Thyroid gland (tissue), 4 donors: ENCODE measurements around the gene CAMTA1. TPM values are rescaled to one million over a fixed set of nuclear protein-coding genes. Genes with fewer than 3 reads are reported as not detected.

Source experiments
- DNase-seq, 2 donors: peaks; one replicate each; pipeline ENCODE4 v3.0.0-alpha.2; 2019
- H3K27ac ChIP-seq, 3 donors: fragments of 200-600 bp; sonication (generic); 1 replicate in 2 of 3; 2 replicates in 1 of 3; pipeline ENCODE4 v1.5.1; 2016 to 2019; ENCODE audit warnings: mild to moderate bottlenecking in 1 of 3, moderate library complexity in 1 of 3
- H3K27me3 ChIP-seq: fragments of 200-600 bp; sonication (generic); one replicate; pipeline ENCODE4 v1.5.1; 2019
- H3K36me3 ChIP-seq, 2 donors: fragments of 200-600 bp; sonication (generic); one replicate each; pipeline ENCODE4 v1.5.1; 2016 to 2019
- H3K4me1 ChIP-seq, 2 donors: fragments of 200-600 bp; sonication (generic); one replicate each; pipeline ENCODE4 v1.5.1; 2017 to 2019
- H3K4me3 ChIP-seq, 3 donors: fragments of 200-600 bp; sonication (generic); replicated peaks in 1 of 3; 1 replicate in 2 of 3; 2 replicates in 1 of 3; pipeline ENCODE4 v1.5.1; 2016; ENCODE audit warnings: mild to moderate bottlenecking in 1 of 3
- H3K9me3 ChIP-seq: fragments of 200-600 bp; sonication (generic); one replicate; pipeline ENCODE4 v1.5.1; 2017
- CTCF ChIP-seq, 6 experiments: fragments of 200-600 bp in 3 of 6; fragments of 450-650 bp in 3 of 6; sonication (generic) in 3 of 6; IDR thresholded peaks; one replicate each; pipeline ENCODE4 v1.5.1; 2016 to 2019; ENCODE audit warnings: antibody characterized with exemption in 6 of 6, mild to moderate bottlenecking in 2 of 6, inconsistent platforms in 1 of 6, moderate library complexity in 1 of 6
- POLR2A ChIP-seq, 2 donors: fragments of 450-650 bp; IDR thresholded peaks; one replicate each; pipeline ENCODE4 v1.6.1; 2017; ENCODE audit warnings: antibody characterized with exemption in 2 of 2, mild to moderate bottlenecking in 2 of 2, moderate library complexity in 1 of 2
- WGBS, 2 donors: methylation state at CpG; one replicate each; pipeline ENCODE4 v1.1.5; 2017; 5-methylcytosine and 5-hydroxymethylcytosine counted together
- intact Hi-C: fragments of 100-400 bp; cut with DNase I; formaldehyde crosslinking; loops from one replicate; pipeline ENCODE4 v1.15.1; 2023
- total RNA-seq, 4 donors: library from RNA; depleted of rRNA; stranded (reverse); fragments of >200 nt; gene quantifications; one replicate each; pipeline ENCODE4 v1.2.3, GENCODE V29; 2016

The CAMTA1 gene
- total RNA-seq, 4 donors from 2014 or later: 63.9 to 124 (median 101) TPM

- TF ChIP-seq POLR2A (IDR thresholded peaks at IDR 0.05) (no peak), CTCF (IDR thresholded peaks at IDR 0.05) (no peak)
- DNase-seq: no peak
- Histone ChIP-seq H3K36me3 (no peaks in the 10 kb centered on the region), H3K27me3 (no peaks in the 10 kb centered on the region), H3K9me3 (no peaks in the 10 kb centered on the region), H3K4me3 (no peak overlapping the region), H3K4me1 (peaks cover 0 to under 1% of the 10 kb centered on the region in 2 donors), H3K27ac (no peak overlapping the region)
- 94 to 95% methylated on average over 8 of the region's 8 CpGs for WGBS, 2 donors
- intact Hi-C loops: no loop called here
These were observed 843.8 kb downstream of the CAMTA1 start for GRCh38 chr1:7629011-7629410.

GRCh38 chr1:7629465-7630195 lies 844.4 kb downstream of the CAMTA1 start:
- no peaks in the 10 kb centered on the region for H3K36me3 ChIP-seq
- H3K27ac ChIP-seq: no peak overlapping the region
- no peak overlapping the region for H3K4me3 ChIP-seq
- TF ChIP-seq CTCF (IDR thresholded peaks at IDR 0.05) (no peak), POLR2A (IDR thresholded peaks at IDR 0.05) (no peak)
- WGBS, 2 donors: 88 to 90% methylated on average over 22 of the region's 22 CpGs
- intact Hi-C loops: no loop called here
- H3K27me3 ChIP-seq: no peaks in the 10 kb centered on the region
- H3K4me1 ChIP-seq: no peaks in the 10 kb centered on the region
- no peaks in the 10 kb centered on the region for H3K9me3 ChIP-seq
- no peak for DNase-seq

- TF ChIP-seq POLR2A (IDR thresholded peaks at IDR 0.05): no peak
- TF ChIP-seq CTCF (IDR thresholded peaks at IDR 0.05): no peak
- 82 to 85% methylated on average over 6 to 8 of the region's 8 CpGs for WGBS, 2 donors
- no peaks in the 10 kb centered on the region for H3K4me1 ChIP-seq
- H3K27ac ChIP-seq: no peak overlapping the region
- H3K36me3 ChIP-seq: no peaks in the 10 kb centered on the region
- intact Hi-C loops: no loop called here
- DNase-seq: no peak
- no peaks in the 10 kb centered on the region for H3K9me3 ChIP-seq
- H3K4me3 ChIP-seq: no peak overlapping the region
- no peaks in the 10 kb centered on the region for H3K27me3 ChIP-seq
These were observed 845.1 kb downstream of the CAMTA1 start for GRCh38 chr1:7630378-7630777.

- no peak overlapping the region for H3K4me3 ChIP-seq
- no peaks in the 10 kb centered on the region for H3K27me3 ChIP-seq
- no peak overlapping the region for H3K27ac ChIP-seq
- DNase-seq: no peak
- intact Hi-C loops: no loop called here
- no peaks in the 10 kb centered on the region for H3K36me3 ChIP-seq
- H3K9me3 ChIP-seq: no peaks in the 10 kb centered on the region
- no peaks in the 10 kb centered on the region for H3K4me1 ChIP-seq
- WGBS, 2 donors: 80 to 85% methylated on average over 16 of the region's 16 CpGs
- TF ChIP-seq CTCF (IDR thresholded peaks at IDR 0.05): no peak
These were observed 846.9 kb downstream of the CAMTA1 start for GRCh38 chr1:7632176-7632575.

GRCh38 chr1:7632681-7633080 lies 847.4 kb downstream of the CAMTA1 start:
- Histone ChIP-seq H3K4me3 (no peak overlapping the region), H3K36me3 (no peaks in the 10 kb centered on the region), H3K4me1 (no peaks in the 10 kb centered on the region), H3K9me3 (no peaks in the 10 kb centered on the region), H3K27ac (no peak overlapping the region), H3K27me3 (no peaks in the 10 kb centered on the region)
- 59 to 83% methylated on average over 8 of the region's 9 CpGs for WGBS, 2 donors
- no peak for DNase-seq
- intact Hi-C loops: no loop called here
- TF ChIP-seq POLR2A (IDR thresholded peaks at IDR 0.05) (no peak), CTCF (IDR thresholded peaks at IDR 0.05) (no peak)
